Stimulated activated CD4-positive, alpha-beta T cell treated with anti-CD3 and anti-CD28 coated beads, Interleukin-4, amount 100 ng/mL, for 1 hour (primary cell): ENCODE results near the gene CDSN.
"Not testable (repeated sequence)": the region's sequence is repeated elsewhere in the genome, so short reads cannot be mapped to it uniquely, and the experiment has no call there.

ENCODE experiments used
- DNase-seq: peaks from one replicate; pipeline ENCODE4 v3.0.0-alpha.2; 2020

The CDSN gene

DNA sequence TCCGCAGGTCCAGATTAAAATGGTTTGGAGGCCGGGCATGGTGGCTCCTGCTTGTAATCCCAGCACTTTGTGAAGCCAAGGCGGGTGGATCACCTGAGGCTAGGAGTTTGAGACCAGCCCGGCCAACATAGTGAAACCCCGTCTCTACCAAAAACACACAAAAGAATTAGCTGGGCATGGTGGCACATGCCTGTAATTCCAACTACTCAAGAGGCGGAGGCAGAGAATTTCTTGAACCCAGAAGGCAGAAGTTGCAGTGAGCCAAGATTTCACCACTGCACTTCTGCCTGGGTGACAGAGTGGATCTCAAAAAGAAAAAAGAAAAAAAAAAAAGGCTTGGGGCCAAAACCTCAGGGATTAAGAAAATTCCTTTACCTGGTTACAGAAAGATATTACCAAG lies 38.4 kb downstream of the CDSN start:
- no peak for DNase-seq

DNA sequence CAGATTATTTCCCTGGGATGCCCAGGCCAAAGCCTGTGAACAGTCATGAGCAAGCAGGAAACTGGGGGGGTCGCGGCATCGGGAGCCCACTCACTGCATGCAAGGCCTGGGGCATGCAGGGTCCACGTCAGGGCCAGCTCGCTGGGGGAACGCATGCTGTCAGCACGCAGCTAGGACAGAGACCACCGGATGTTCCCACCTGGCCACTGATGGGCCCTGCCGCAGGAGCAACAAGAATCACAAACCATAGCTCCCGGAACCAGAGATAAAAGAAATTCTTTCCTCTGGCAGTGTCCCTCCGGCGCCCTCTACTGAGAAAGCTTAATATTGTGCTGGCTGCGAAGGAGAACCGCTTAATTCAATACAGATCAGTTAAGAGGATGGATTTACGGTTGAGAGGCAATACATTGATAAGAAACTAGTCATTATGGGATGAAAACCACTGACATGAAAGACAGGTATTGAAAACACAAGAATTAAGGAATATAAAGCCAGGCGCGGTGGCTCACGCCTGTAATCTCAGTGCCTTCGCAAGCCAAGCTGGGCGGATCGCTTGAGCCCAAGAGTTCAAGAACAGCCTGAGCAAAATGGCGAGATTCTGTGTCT lies 40.5 kb downstream of the CDSN start:
- peak; percentile 66 for DNase-seq

DNA sequence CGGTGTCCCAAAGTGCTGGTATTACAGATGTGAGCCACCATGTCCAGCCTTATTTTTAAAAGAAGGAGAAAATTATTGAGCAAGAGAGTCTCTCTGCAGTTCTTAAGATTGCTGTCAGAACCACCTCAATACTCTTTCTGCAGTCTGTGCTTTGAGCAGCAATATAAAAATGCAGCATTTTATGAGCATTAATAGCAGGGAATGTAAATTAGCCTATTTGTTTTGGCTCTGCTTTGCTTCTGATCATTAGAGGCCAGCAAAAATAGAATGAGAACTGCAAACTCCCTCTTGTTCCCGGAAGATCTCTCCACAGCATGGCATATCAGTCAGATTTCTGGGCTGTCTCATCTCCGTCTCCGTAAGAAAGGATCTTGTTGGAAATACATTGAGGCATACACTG lies 43.6 kb downstream of the CDSN start:
- DNase-seq: no peak

DNA sequence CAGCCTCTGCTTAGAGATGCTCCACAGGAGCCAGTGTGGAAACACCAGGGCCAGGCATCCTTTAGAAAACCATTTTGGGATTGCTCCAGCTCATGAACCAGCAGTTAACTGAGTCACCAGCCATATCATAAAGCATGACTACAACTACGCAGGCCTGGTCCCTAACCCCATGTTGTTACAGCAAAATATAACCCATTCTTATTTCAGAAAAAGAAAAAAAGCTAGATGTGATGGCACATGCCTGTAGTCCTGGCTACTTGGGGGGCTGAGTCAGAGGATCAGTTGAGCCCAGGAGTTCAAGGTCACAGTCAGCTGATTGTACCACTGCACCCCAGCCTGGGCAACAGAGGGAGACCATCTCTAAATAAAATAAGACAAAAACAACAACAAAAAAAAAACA lies 44.7 kb downstream of the CDSN start:
- DNase-seq: no peak

DNA sequence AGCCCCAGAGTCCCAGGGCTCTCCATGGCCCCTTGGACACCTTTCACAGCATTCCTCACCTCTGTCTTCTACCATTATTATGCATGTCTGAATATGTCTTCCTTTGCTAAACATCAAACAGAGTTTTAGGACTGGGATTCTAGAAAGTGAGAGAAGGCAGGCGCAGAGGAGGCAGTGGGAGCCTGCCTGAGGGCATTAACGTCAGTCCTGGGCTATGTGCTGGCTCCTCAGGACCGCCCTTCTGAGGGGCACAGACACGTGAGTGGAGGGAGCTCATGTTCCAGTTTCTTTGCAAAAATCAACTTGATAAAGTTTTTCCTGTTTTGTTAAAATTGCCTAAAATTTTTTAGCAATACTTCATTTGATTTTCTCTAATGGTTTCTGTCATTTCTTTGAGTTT lies 45.8 kb downstream of the CDSN start:
- DNase-seq: no peak

DNA sequence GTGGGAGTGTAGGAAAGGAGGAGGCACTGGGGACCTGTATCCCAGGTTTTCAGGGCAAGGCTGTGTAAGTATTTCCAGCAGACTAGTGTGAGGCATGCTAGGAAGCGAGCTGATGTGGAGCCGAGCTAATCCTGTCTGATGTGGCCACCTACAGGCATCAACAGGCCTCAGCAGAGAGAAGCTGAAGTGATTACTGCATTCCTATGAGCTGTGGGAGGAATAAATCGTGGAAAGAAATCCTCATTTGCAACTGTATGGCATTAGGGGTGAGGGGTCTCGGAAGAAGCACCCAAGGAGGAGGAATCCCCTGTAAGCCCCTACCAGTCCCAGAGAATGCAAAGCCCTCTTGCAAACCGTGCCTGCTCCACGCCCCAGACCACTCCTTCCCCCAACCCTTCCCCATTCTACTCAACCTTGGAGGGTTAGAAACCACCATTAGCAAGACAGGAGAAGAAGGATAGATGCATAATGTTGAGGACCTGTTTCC lies 49.5 kb downstream of the CDSN start:
- no peak for DNase-seq

DNA sequence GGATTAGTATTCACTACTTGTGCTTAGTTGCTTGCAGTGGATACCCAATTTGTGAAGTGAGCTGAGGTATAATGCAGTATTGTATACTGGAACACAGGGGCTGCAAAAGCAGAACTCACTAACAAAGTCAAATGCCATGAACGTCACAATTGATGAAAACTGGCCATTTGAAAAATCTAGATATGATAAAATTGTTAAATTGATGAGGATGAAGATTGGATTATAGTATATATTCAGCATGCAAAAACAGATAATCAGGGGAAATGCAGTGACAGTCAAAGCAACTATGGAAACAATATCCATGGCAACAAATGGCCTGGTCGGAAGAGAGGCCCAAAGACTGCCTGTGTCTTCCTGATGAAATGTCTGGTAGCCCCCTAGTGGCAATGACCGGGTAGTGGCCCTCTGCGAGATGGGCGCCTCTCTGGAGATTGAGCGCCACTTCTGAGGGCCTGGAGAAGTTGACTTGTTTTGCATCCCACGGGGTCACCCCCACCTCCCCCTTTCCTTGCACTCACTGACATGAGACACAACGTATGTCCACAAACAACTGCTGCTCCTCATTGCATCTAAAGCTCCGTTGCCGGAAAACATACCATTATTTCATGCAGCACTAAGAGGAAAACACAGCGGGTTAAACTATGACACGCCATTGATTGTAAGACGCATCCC lies 51.4 kb downstream of the CDSN start:
- DNase-seq: peak; percentile 66

DNA sequence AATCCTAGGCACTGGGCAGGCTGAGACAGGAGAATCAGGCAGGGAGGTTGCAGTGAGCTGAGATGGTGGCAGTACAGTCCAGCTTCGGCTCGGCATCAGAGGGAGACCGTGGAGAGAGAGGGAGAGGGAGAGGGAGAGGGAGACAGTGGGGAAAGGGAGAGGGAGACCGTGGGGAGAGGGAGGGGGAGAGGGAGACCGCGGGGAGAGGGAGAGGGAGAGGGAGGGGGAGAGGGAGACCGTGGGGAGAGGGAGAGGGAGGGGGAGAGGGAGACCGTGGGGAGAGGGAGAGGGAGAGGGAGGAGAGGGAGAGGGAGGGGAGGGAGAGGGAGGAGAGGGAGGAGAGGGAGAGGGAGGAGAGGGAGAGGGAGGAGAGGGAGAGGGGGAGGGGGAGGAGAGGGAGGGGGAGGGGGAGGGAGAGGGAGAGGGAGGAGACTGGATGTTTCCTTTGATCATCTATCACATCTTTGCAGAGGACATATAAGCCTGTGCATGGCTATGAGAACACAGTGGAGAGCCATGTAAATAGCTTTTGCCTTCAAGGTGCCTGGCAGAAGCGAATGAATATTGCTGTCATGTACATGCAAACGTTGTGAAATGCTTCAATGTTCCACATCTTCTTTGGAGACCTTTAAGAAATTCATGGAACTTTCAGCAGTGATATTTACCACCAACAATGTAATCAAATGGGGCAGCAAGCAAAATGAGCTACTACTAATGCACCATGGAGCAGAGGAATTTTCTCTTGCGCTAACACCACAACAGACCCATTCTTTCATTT lies 52.2 kb downstream of the CDSN start:
- not testable (repeated sequence) for DNase-seq

DNA sequence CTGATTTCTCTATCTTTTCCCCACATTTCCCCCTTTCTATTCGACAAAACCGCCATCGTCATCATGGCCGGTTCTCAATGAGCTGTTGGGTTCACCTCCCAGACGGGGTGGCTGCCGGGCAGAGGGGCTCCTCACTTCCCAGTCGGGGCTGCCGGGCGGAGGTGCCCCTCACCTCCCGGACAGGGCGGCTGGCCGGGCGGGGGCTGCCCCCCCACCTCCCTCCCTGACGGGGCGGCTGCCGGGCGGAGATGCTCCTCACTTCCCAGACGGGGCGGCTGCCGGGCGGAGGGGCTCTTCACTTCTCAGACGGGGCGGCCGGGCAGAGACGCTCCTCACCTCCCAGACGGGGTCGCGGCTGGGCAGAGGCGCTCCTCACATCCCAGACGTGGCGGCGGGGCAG lies 53.2 kb downstream of the CDSN start:
- DNase-seq: not testable (repeated sequence)

DNA sequence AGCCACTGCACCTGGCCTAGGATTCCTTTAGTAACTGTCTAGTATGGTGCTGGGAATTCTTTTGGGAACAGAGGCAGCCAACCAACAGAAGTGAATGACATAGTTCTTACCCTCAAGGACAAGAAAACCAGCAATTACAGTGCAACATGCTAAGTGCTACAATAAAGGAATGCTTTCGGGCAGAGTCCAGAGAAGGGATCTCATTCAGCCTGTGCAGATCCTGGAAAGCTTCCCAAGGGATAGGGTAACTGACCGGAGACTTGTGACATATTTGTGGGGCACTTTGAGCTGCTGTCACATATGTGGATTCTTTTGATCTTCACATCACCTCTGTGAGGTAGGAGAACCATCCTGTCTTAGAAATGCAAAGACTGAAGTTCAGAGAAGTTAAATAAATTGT lies 54.7 kb downstream of the CDSN start:
- no peak for DNase-seq
